ENCODE data around the gene CHRNG. TPM values are rescaled to one million over a fixed set of nuclear protein-coding genes. Genes with fewer than 3 reads are reported as not detected.

Gene CHRNG
- total RNA-seq, 1 donor from 2014 or later = not detected

DNA sequence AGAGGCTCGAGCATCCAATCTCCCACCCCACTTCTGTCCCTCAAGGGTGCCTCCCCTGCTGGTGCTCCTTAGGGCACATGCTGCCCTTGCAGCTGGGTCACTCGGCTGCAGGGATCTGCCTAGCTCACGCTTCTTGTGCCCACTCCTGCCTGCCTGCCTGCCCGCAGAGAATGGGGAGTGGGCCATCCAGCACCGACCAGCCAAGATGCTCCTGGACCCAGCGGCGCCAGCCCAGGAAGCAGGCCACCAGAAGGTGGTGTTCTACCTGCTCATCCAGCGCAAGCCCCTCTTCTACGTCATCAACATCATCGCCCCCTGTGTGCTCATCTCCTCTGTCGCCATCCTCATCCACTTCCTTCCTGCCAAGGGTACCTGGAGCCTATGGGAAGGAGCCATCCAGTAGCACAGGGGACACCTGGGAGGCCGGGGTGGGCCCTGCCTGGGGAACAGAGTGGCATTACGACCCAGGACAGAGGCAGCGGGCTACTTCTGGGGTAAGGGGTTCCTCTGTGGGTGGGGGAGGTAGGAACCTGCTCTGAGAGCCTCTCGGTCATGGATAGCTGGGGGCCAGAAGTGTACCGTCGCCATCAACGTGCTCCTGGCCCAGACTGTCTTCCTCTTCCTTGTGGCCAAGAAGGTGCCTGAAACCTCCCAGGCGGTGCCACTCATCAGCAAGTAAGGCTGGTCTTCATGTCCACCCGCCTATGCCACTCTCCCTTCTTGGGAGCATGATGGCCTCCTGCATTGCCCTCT is 3.4 kb downstream of the CHRNG start:
- ATAC-seq (ENCODE audit: low read depth) (no peak), DNase-seq (no peak)
- intact Hi-C loops (cut with micrococcal nuclease) = no loop called here
- POLR2A ChIA-PET = no interaction called here
- no peak for TF ChIP-seq CTCF (IDR thresholded peaks at IDR 0.05)
- Mint-ChIP-seq H3K27ac (no peak overlapping the region), H3K9me3 (no peaks in the 10 kb centered on the region), H3K4me1 (peaks cover 23% of the 10 kb centered on the region), H3K36me3 (ENCODE audit: low read depth) (peaks cover 13% of the 10 kb centered on the region), H3K27me3 (peaks cover 5% of the 10 kb centered on the region), H3K4me3 (no peak overlapping the region)
- CTCF ChIA-PET = no interaction called here

DNA sequence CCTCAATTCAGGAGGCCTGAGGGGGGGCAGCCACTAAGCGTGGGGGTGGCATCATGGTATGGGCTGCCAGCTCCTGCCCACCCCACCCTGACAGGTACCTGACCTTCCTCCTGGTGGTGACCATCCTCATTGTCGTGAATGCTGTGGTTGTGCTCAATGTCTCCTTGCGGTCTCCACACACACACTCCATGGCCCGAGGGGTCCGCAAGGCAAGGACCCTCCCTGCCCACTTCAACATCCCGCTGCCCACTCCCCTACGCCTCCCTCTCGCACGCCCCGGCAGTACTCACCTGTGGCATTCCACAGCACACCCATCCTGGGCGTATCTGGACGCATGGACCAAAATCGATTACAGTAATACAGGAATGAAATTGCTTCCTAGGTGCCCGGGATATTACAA is 4.0 kb downstream of the CHRNG start:
- CTCF ChIA-PET = no interaction called here
- ATAC-seq (ENCODE audit: low read depth) (no peak), DNase-seq (no peak)
- Mint-ChIP-seq H3K4me3 (no peak overlapping the region), H3K9me3 (no peaks in the 10 kb centered on the region), H3K27ac (no peak overlapping the region), H3K36me3 (ENCODE audit: low read depth) (peaks cover 14% of the 10 kb centered on the region), H3K27me3 (peaks cover 1% of the 10 kb centered on the region), H3K4me1 (peaks cover 24% of the 10 kb centered on the region)
- TF ChIP-seq CTCF (IDR thresholded peaks at IDR 0.05) = no peak
- POLR2A ChIA-PET = no interaction called here
- intact Hi-C loops (cut with micrococcal nuclease) = no loop called here

GRCh38 chr2:232543928-232544631 is 4.6 kb downstream of the CHRNG start:
- Mint-ChIP-seq H3K4me1 (peaks cover 25% of the 10 kb centered on the region), H3K36me3 (ENCODE audit: low read depth) (peaks cover 16% of the 10 kb centered on the region), H3K4me3 (no peak overlapping the region), H3K27ac (no peak overlapping the region), H3K27me3 (no peaks in the 10 kb centered on the region), H3K9me3 (no peaks in the 10 kb centered on the region)
- CTCF ChIA-PET = no interaction called here
- intact Hi-C loops (cut with micrococcal nuclease) = no loop called here
- DNase-seq = no peak
- ATAC-seq (ENCODE audit: low read depth) = no peak
- POLR2A ChIA-PET = no interaction called here
- TF ChIP-seq CTCF (IDR thresholded peaks at IDR 0.05) = no peak

DNA sequence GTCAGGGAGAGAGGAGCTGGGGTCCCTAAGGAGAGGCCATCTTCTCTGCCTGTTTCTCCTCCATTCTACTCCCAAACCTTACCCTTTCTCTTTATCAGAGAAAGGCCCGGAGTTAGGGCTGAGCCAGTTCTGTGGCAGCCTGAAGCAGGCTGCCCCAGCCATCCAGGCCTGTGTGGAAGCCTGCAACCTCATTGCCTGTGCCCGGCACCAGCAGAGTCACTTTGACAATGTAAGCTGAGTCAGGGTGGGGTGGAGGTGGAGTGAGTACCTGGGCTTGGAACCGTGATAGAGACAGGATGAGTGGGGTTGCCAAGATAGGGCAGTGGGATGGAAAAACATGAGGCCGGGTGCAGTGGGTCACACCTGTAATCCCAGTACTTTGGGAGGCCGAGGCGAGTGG is 5.2 kb downstream of the CHRNG start:
- TF ChIP-seq CTCF (IDR thresholded peaks at IDR 0.05) = no peak
- CTCF ChIA-PET = no interaction called here
- intact Hi-C loops (cut with micrococcal nuclease) = no loop called here
- Mint-ChIP-seq H3K9me3 (no peaks in the 10 kb centered on the region), H3K36me3 (ENCODE audit: low read depth) (peaks cover 17% of the 10 kb centered on the region), H3K4me3 (no peak overlapping the region), H3K27ac (no peak overlapping the region), H3K27me3 (no peaks in the 10 kb centered on the region), H3K4me1 (peaks cover 30% of the 10 kb centered on the region)
- POLR2A ChIA-PET = no interaction called here
- DNase-seq (no peak), ATAC-seq (ENCODE audit: low read depth) (no peak)

DNA sequence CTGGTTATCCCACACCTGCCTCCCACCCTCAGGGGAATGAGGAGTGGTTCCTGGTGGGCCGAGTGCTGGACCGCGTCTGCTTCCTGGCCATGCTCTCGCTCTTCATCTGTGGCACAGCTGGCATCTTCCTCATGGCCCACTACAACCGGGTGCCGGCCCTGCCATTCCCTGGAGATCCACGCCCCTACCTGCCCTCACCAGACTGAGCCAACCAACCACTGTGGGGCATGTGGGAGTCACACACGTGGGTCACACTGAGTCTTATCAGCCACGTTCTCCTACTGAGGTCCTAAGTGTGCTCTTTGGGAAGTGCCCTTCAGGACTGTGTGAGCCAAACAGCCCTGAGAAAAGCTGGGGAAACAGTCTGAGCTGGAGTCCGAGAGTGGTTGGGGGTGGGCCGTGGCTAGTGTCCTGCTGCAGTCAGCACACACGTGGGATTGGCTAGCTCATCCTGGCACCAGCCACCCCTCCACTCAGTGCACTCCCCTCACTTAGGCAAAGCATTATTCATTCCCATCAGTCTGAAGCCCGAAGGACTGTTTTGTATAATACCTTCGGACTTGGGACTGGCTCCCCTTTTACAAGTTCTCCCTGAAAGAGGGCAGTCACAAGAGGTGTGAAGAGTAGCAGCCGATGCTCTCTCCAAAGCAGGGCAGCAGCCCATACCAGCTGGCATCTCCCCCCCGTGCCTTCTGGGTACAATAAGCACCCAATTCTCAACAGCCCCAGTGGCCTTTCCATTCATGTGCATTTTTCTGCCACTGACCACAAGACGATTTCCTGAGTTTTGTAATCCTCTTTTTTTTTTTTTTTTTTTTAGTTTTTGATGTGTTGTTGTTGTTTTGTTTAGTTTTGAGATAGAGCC is 6.3 kb downstream of the CHRNG start:
- H3K36me3 Mint-ChIP-seq (ENCODE audit: low read depth) = peaks cover 23% of the 10 kb centered on the region
- DNase-seq (no peak), ATAC-seq (ENCODE audit: low read depth) (no peak)
- no peaks in the 10 kb centered on the region for H3K27me3 Mint-ChIP-seq
- peaks cover 31% of the 10 kb centered on the region for H3K4me1 Mint-ChIP-seq
- no peaks in the 10 kb centered on the region for H3K9me3 Mint-ChIP-seq
- CTCF ChIA-PET = interaction anchor here (1.6 kb wide), 1 partner anchor 22 kb away, joined by 4 read pairs; no protein-coding TSS in a partner anchor
- H3K27ac Mint-ChIP-seq = no peak overlapping the region
- no peak for TF ChIP-seq CTCF (IDR thresholded peaks at IDR 0.05)
- H3K4me3 Mint-ChIP-seq = no peak overlapping the region
- POLR2A ChIA-PET = no interaction called here
- intact Hi-C loops (cut with micrococcal nuclease) = no loop called here
